Activated T-cell treated with anti-CD3 and anti-CD28 coated beads, Interleukin-2, amount 50 U/mL, for 4 hours (primary cell): ENCODE results near the gene FAM241A. TPM values are rescaled to one million over a fixed set of nuclear protein-coding genes. Genes with fewer than 3 reads are reported as not detected.
A peak's percentile ranks its signal among the peaks of the same experiment; 100 is the strongest.

Source experiments
- ATAC-seq, 2 donors: fragments of 200-7000 bp; cut with Tn5 transposase; one replicate each; pipeline ENCODE4 v1.10.0; 2021
- DNase-seq: peaks from one replicate; pipeline ENCODE4 v3.0.0-alpha.2; 2020
- H3K27me3 Mint-ChIP-seq: one replicate; pipeline ENCODE4 v1.8.0; 2021; ENCODE audit warnings: low read depth, mixed read lengths
- H3K36me3 Mint-ChIP-seq: one replicate; pipeline ENCODE4 v1.8.0; 2022; ENCODE audit warnings: mixed read lengths; ENCODE audit not compliant: insufficient read depth
- H3K4me1 Mint-ChIP-seq: one replicate; pipeline ENCODE4 v1.8.0; 2021; ENCODE audit warnings: low read depth, mixed read lengths
- H3K4me3 Mint-ChIP-seq: one replicate; pipeline ENCODE4 v1.8.0; 2021; ENCODE audit warnings: mild to moderate bottlenecking, moderate library complexity, mixed read lengths
- H3K9me3 Mint-ChIP-seq: one replicate; pipeline ENCODE4 v1.8.0; 2021; ENCODE audit warnings: mixed read lengths
- total RNA-seq, 3 donors: library from RNA; stranded (reverse); gene quantifications; one replicate each; pipeline ENCODE4 v1.2.1, GENCODE V29; 2021

The FAM241A gene
- total RNA-seq, 3 donors from 2014 or later: 12.5 to 13.8 (median 12.8) TPM

GRCh38 chr4:112231779-112232713 lies 86.8 kb downstream of the FAM241A start, which contains the start of gene AP1AR:
Gene AP1AR (plus strand): TSS chr4:112231787. CDS start chr4:112232092, 305 bp downstream.
- peaks cover 2% of the 10 kb centered on the region for H3K36me3 Mint-ChIP-seq

GRCh38 chr4:112234952-112235609 lies 89.8 kb downstream of the FAM241A start:
- no peaks in the 10 kb centered on the region for H3K9me3 Mint-ChIP-seq
- peak; percentile 46 for DNase-seq
- H3K4me1 Mint-ChIP-seq: peaks cover 40% of the 10 kb centered on the region
- peaks cover 2% of the 10 kb centered on the region for H3K36me3 Mint-ChIP-seq
- H3K27me3 Mint-ChIP-seq: no peaks in the 10 kb centered on the region
- H3K4me3 Mint-ChIP-seq: no peak overlapping the region
- no peak for ATAC-seq

More at GRCh38 chr4:112231779-112232713, 86.8 kb downstream of the FAM241A start, which contains the start of gene AP1AR:
- ATAC-seq: peak; percentile 61 to 64
- Mint-ChIP-seq H3K4me1 (peaks cover 30% of the 10 kb centered on the region), H3K9me3 (no peaks in the 10 kb centered on the region), H3K4me3 (peak within 1 kb of the TSS; percentile 94), H3K27me3 (no peaks in the 10 kb centered on the region)
- peak; percentile 72 for DNase-seq

GRCh38 chr4:112236040-112236439 lies 90.8 kb downstream of the FAM241A start:
- H3K4me3 Mint-ChIP-seq: no peak overlapping the region
- peaks cover 36% of the 10 kb centered on the region for H3K4me1 Mint-ChIP-seq
- DNase-seq: no peak
- no peaks in the 10 kb centered on the region for H3K27me3 Mint-ChIP-seq
- no peaks in the 10 kb centered on the region for H3K9me3 Mint-ChIP-seq
- no peak for ATAC-seq
- peaks cover 4% of the 10 kb centered on the region for H3K36me3 Mint-ChIP-seq

GRCh38 chr4:112238833-112239232 lies 93.6 kb downstream of the FAM241A start:
- no peak for ATAC-seq
- Mint-ChIP-seq H3K4me1 (peaks cover 35% of the 10 kb centered on the region), H3K4me3 (no peak overlapping the region), H3K9me3 (no peaks in the 10 kb centered on the region), H3K36me3 (peaks cover 9% of the 10 kb centered on the region), H3K27me3 (no peaks in the 10 kb centered on the region)
- DNase-seq: no peak

Other genes with a start within 250 kb of the FAM241A start
- 10 to 100 TPM; 19.1 to 27.4 (median 20.6) TPM for gene AP1AR, start 86.3 kb downstream of the FAM241A start, total RNA-seq
- 10 to 100 TPM; 13.4 to 29.9 (median 21.1) TPM for gene TIFA, start 140.4 kb downstream of the FAM241A start, total RNA-seq
- gene ALPK1, start 151.9 kb downstream of the FAM241A start, total RNA-seq: 1 to 10 TPM; 2.6 to 4.0 (median 3.6) TPM